Lower lobe of right lung (tissue), 2 donors: ENCODE data around the gene LY6G5B. TPM values are rescaled to one million over a fixed set of nuclear protein-coding genes. Genes with fewer than 3 reads are reported as not detected.

Source experiments
- ATAC-seq, 2 donors: fragments of 200-7000 bp; cut with Tn5 transposase; one replicate each; pipeline ENCODE4 v1.9.1; 2020 to 2022; ENCODE audit warnings: mild to moderate bottlenecking in 2 of 2, moderate library complexity in 2 of 2
- DNase-seq: peaks from one replicate; pipeline ENCODE4 v3.0.0-alpha.2; 2020
- H3K27ac ChIP-seq: fragments of 200-600 bp; one replicate; pipeline ENCODE4 v1.8.0; 2022
- H3K27me3 ChIP-seq: fragments of 200-600 bp; one replicate; pipeline ENCODE4 v1.8.0; 2022; ENCODE audit warnings: low read depth
- H3K36me3 ChIP-seq: fragments of 200-600 bp; one replicate; pipeline ENCODE4 v1.8.0; 2022; ENCODE audit warnings: mild to moderate bottlenecking
- H3K4me1 ChIP-seq: fragments of 200-600 bp; one replicate; pipeline ENCODE4 v1.8.0; 2022
- H3K4me3 ChIP-seq: fragments of 200-600 bp; one replicate; pipeline ENCODE4 v1.8.0; 2022; ENCODE audit warnings: mild to moderate bottlenecking
- H3K9me3 ChIP-seq: fragments of 200-600 bp; one replicate; pipeline ENCODE4 v1.8.0; 2022
- intact Hi-C: fragments of 100-400 bp; cut with DNase I; formaldehyde crosslinking; loops from one replicate; pipeline ENCODE4 v1.11.0; 2022
- total RNA-seq: library from RNA; stranded (reverse); fragmentation: NEBNext Ultra II Directional; extraction: Animal tissue kit (Norgen Biotek cat#: 25700); gene quantifications from one replicate; pipeline ENCODE4 v1.2.1, GENCODE V29; 2021
- TF ChIP-seq, protein P1 (sequence below): fragments of 200-600 bp; IDR thresholded peaks from one replicate; pipeline ENCODE4 v1.8.0; 2022; ENCODE audit warnings: antibody characterized with exemption, mild to moderate bottlenecking
- donor health status: DM: no; HTN: yes; CAD: no; lungs with severe emphysema.

Gene LY6G5B
- total RNA-seq, 1 donor from 2014 or later, result 11.0 TPM

- Histone ChIP-seq H3K27me3 (no peaks in the 10 kb centered on the region), H3K36me3 (peaks cover 78% of the 10 kb centered on the region), H3K4me3 (no peak overlapping the region), H3K27ac (no peak overlapping the region), H3K4me1 (peaks cover 10% of the 10 kb centered on the region), H3K9me3 (no peaks in the 10 kb centered on the region)
- intact Hi-C loops, result no loop called here
- ATAC-seq (no peak), DNase-seq (no peak)
- TF ChIP-seq, protein P1, sequence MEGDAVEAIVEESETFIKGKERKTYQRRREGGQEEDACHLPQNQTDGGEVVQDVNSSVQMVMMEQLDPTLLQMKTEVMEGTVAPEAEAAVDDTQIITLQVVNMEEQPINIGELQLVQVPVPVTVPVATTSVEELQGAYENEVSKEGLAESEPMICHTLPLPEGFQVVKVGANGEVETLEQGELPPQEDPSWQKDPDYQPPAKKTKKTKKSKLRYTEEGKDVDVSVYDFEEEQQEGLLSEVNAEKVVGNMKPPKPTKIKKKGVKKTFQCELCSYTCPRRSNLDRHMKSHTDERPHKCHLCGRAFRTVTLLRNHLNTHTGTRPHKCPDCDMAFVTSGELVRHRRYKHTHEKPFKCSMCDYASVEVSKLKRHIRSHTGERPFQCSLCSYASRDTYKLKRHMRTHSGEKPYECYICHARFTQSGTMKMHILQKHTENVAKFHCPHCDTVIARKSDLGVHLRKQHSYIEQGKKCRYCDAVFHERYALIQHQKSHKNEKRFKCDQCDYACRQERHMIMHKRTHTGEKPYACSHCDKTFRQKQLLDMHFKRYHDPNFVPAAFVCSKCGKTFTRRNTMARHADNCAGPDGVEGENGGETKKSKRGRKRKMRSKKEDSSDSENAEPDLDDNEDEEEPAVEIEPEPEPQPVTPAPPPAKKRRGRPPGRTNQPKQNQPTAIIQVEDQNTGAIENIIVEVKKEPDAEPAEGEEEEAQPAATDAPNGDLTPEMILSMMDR, result no peak
Observed at GRCh38 chr6:31687321-31687720, 17.5 kb downstream of the LY6G5B start.

DNA sequence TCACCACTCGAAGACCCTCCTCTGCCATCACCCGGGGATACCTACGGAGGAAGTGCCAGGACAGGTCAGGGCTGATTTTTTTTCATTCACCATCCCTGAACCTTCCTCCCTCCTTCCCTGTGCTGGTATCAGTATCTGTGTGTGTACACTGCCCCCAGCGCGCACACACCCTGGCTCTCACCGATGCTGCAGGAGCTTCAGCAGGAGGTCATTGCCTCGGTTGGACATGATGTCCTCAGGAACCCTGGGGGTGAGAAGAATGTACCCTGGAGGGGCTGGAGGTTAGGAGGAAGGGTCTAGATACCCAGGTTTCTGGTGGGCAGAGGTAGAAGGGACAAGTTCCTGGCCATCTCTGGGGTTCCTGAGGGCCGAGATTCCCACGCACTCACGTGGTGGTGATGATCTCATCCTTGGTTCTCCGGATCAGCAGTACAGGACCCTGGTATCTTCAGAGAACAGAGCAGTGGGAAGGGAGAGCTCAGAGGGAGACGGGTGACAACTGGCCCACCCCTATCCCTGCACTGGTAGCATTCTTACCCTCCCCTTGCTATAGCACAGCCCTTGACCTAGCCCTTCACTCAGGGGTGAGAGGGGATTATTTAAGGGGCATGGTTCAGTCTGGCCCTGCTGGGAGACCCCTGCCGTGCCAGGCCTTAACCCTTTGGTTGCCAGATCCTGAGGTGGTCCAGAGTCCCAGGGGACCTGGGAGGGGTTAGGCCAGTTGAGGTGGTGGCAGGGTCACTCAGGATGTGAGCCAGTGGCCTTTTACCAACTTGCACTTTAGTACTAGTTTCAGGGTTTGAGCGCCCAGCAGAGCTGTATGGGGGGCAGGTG, 18.3 kb downstream of the LY6G5B start:
- Histone ChIP-seq H3K36me3 (peaks cover 86% of the 10 kb centered on the region), H3K27me3 (no peaks in the 10 kb centered on the region), H3K4me1 (peaks cover 5% of the 10 kb centered on the region), H3K4me3 (no peak overlapping the region), H3K9me3 (no peaks in the 10 kb centered on the region), H3K27ac (no peak overlapping the region)
- ATAC-seq, result no peak
- intact Hi-C loops, result no loop called here
- no peak for DNase-seq
- TF ChIP-seq, protein P1, result no peak

DNA sequence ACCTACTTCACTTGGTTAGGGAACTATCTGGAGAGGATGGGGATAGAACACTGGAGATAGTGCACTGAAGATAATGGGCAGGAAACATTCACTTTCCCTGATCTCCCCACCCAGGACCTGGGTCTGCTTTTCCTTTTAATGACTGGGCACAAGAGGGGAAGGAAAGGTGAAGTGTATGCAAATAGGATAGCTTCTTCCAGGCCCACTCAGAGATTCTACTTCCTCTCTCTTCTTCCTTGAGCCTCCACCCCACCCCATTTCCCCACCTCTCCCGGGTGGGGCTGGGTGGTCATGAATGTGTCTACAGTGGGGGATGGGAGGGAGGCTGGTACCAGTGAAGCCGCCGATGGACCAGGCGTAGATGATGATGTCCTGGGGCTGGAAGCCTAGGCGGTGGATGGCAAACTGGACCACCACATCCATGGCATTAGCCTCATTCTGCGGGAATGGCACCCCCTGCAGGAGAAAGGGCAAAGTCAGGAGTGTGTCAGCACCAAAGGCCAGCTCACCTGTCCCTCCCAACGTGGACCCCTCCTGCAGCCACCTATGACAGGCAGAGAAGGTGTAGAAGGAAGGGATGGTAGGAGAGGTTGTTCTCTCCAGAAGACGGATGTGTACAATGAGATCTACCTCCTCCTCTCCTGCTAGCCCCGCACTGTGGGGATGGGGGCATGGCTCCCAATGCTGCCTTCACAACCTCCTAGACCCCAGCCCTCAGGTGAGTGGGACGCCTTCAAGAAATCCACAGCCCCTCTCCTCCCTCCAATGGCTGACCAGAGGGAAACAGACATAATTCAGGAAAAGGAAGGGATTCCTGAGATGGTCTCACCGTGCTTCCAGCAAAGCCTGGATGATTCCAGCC, 19.7 kb downstream of the LY6G5B start:
- intact Hi-C loops, result no loop called here
- H3K27ac ChIP-seq, result peak overlapping the region; percentile 33
- no peaks in the 10 kb centered on the region for H3K9me3 ChIP-seq
- ATAC-seq (no peak), DNase-seq (no peak)
- peaks cover 97% of the 10 kb centered on the region for H3K36me3 ChIP-seq
- H3K27me3 ChIP-seq, result no peaks in the 10 kb centered on the region
- TF ChIP-seq, protein P1, result peak; percentile 19
- no peak overlapping the region for H3K4me3 ChIP-seq
- H3K4me1 ChIP-seq, result no peaks in the 10 kb centered on the region

DNA sequence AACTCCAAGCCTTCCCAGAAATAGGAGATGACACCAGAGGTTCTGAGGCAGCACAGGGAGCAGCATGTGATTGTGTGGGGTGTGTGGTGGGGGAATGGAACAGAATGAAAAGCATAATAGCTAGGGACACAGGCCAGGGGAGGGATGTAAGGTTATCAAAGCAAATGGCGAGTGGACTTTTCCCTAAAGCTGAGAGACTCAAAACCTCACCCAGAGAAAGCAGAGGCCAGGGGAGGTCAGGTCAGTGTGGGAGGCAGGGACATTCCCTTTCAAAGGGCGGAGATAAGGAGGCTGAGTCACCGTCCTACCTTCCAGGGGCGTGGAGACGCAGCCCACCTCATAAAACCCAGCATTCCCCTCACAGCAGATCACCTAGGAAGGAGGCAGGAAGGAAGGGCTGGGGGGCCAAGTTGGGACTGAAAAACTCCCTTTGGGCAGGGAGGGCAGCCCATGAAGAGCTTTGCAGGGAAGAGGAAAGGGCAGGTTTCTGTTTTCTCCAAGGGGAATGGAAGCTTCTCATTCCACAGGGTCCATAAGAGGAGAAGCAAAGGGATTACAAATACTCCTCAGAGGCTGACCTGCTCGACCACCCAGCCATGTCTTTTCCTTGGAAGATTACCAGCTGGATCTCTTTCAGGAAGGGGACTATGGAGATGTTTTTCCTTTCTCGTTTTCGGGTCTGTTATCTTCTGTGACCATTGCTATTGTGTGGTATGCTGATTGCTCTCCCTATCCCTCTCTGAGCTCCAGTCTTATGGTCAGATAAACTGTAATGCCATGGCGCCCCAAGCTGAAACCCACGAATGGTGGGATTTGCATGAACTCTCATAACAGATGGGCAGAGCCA, 20.7 kb downstream of the LY6G5B start:
- DNase-seq (no peak), ATAC-seq (no peak)
- intact Hi-C loops, result no loop called here
- peak overlapping the region; percentile 33 for H3K27ac ChIP-seq
- no peaks in the 10 kb centered on the region for H3K27me3 ChIP-seq
- H3K36me3 ChIP-seq, result peaks cover 100% of the 10 kb centered on the region
- no peak overlapping the region for H3K4me3 ChIP-seq
- H3K4me1 ChIP-seq, result no peaks in the 10 kb centered on the region
- H3K9me3 ChIP-seq, result no peaks in the 10 kb centered on the region
- TF ChIP-seq, protein P1, result no peak

- TF ChIP-seq, protein P1, result no peak
- no peak for ATAC-seq
- Histone ChIP-seq H3K27ac (no peak overlapping the region), H3K27me3 (no peaks in the 10 kb centered on the region), H3K9me3 (no peaks in the 10 kb centered on the region), H3K4me1 (no peaks in the 10 kb centered on the region), H3K4me3 (no peak overlapping the region), H3K36me3 (peaks cover 100% of the 10 kb centered on the region)
- intact Hi-C loops, result no loop called here
- DNase-seq, result no peak
Observed at GRCh38 chr6:31691078-31691463, 21.3 kb downstream of the LY6G5B start.
